Skin epidermis (tissue), 12 donors: ENCODE measurements around the gene MRGPRE.

Experiments used
- H3K27ac ChIP-seq, 21 experiments: fragments of 200-600 bp; sonication (generic) in 11 of 21; one replicate each; pipeline ENCODE4 v1.5.0; 2020; ENCODE audit warnings: mild to moderate bottlenecking in 3 of 21, inconsistent platforms in 2 of 21, moderate library complexity in 2 of 21
- H3K4me3 ChIP-seq, 7 experiments: fragments of 200-600 bp; sonication (generic) in 2 of 7; one replicate each; pipeline ENCODE4 v1.5.0; 2020; ENCODE audit warnings: inconsistent platforms in 2 of 7, mild to moderate bottlenecking in 2 of 7, moderate library complexity in 1 of 7

Gene MRGPRE

DNA sequence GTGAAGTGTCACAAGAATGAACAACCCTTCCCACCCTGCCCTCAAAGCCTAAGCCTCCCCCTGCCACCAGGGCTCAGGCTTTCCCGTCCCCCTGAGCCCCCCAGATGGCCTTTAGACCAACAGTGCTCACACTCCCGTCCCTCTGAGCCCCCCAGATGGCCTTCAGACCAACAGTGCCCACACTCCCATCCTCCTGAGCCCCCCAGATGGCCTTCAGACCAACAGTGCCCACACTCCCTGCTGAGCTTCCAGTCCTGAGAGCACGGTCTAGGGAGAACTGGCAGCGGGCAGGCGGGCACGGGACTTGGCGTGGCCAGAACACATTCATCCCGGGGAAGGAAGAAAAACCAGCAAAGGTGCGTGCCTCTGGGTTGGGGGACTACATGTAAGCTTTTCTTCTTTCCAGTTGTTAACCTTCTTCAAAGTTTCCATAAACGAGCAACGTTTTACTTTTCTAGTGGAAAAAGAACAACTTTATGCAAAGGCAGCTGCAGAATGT, 16.1 kb downstream of the MRGPRE start:
- H3K4me3 ChIP-seq, result no peak overlapping the region

DNA sequence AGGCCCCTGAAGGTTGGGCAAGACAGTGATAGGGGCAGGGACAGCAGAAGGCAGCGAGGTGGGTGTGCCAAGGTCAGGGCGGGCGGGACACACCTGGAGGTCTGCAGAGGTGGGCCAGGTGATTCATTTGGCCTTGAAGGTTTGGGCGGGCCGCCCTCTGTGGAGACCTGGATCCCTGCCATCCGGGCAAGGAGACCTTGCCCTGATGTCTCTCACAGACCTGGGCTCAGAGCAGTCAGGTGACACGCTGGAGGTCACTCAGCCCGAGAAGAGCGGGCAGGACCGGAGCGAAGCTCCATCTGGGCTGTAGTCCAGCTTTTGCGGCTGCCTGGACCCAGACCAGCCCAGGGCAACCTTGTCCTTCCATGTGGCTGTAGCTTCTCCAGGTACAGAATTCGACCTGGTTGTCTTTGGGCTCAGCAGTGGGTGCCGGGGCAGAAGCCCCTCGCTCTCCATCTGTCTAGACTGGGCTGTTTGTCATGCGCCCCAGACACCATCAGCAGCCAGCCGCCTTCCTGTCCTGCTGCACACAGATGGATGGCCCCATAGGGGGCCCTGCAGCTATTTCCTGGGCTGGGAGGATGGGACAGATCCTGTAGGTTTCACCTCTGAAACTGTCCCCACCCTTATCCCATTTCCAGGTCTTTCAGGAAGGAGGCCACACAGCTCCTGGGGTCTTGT, 16.7 kb downstream of the MRGPRE start:
- no peak overlapping the region for H3K4me3 ChIP-seq
- no peak overlapping the region for H3K27ac ChIP-seq

More for the DNA sequence above, 16.1 kb downstream of the MRGPRE start:
- H3K27ac ChIP-seq, result no peak overlapping the region

DNA sequence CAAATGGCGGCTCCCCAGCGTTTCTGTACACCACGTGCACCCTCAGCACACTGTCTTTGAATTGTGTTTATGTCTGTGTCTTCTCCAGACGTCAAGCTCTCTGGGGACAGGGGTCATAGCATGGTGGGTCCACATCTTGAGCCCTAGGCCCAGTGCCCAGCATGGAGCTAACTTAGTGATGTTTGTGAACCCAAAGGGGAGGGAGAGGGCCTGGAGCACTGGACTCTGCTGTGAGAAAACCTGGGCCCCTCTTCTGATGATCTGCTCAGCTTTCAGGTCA, 17.9 kb downstream of the MRGPRE start:
- H3K27ac ChIP-seq, result no peak overlapping the region
- no peak overlapping the region for H3K4me3 ChIP-seq

DNA sequence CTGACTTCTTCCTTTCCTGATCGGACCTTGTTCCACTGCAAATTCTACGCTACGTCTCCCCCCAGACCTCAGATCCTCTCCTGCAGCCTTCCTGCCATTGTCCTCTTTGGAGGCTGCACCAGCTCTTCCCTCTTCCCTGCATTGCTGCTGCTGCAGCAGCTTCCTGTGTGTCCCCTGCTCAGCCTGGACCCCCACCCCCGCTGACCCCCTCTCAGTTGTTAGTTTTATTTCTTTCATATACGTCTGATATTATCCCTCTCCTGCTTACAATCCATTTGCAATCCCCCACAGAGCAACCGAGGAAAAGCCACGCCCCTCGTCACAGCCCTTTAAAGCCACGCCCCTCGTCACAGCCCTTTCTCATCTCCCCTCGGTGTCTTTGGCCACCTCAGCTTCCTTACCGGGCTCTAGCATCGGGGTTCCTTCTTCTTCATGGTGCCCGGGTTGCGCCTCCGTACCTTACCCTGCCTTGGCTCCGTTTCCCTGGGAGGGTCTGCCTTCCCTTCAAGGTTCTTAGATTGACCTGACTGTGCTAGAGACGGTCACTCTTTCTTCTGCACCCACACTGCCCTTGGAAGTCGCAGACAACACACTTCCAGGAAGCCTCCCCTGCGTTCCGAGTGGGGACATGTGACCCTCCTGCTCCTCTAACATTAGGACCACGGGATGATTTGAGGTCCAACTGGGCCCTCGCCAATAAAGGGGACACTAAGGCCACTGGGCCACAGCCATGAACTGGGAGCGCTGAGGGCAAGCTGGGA, 18.4 kb downstream of the MRGPRE start:
- Histone ChIP-seq H3K27ac (no peak overlapping the region), H3K4me3 (no peak overlapping the region)

DNA sequence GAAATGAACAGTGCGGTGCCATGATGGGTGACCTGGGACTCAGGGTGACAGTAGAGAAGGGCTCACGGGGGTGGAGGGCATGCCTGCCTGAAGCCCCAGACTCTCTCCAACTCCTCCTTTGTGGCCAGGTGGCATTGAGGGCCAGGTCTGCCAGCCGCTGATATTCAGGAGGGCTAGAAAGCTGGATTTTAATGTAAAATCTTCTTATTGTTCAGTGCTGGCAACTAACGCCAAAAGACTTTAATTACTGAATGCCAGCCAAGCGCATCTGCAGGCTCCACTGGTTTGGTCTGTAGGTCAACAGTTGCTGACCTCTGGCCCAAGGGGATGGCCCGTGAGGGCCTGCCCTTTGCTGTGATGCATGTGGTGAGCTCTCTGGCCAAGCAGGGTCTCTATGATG, 23.9 kb downstream of the MRGPRE start:
- H3K27ac ChIP-seq, result no peak overlapping the region
- H3K4me3 ChIP-seq, result no peak overlapping the region

DNA sequence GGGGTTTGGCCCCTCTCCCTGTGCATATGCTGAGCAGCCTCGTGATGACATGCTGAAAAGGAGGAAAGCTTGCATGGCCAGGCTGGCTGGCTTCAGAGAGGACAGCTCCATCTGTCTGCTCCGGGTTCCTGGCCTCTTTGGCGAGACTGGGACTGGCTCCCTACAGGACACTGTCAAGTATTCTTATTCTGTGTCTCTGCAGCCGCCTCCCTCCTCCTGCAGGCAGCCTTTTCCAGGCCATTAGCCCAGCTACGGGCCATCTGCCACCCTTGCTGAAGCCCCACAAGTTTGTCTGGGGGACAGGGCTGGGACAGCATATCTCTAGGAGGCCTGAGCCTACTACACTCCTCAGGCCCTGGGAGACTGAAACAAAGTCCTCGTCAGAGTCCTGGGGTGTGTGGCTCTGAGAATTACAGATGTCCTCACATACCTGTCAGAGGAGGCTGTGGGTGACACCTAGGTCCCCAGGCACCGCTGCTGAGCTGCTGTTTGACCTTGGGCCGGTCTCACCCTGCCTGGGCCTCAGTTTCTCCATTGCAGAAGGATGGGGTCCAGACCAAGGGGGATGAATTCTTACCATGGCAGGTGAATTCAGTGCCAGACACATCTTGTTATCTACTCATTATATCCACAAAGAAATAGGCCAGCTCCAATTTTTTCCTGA, 24.6 kb downstream of the MRGPRE start:
- Histone ChIP-seq H3K27ac (no peak overlapping the region), H3K4me3 (no peak overlapping the region)

DNA sequence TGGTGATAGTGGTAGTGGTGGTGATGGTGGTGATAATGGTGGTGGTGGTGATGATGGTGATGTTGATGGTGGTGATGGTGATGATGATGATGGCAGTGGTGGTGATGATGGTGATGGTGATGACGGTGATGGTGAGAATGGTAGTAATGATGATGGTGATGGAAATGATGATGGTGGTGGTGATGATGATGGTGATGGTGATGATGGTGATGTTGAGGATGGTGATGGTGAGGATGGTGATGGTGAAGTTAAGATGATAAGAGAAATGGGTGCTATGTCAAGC, 25.4 kb downstream of the MRGPRE start:
- H3K27ac ChIP-seq, result no peak overlapping the region
- no peak overlapping the region for H3K4me3 ChIP-seq

DNA sequence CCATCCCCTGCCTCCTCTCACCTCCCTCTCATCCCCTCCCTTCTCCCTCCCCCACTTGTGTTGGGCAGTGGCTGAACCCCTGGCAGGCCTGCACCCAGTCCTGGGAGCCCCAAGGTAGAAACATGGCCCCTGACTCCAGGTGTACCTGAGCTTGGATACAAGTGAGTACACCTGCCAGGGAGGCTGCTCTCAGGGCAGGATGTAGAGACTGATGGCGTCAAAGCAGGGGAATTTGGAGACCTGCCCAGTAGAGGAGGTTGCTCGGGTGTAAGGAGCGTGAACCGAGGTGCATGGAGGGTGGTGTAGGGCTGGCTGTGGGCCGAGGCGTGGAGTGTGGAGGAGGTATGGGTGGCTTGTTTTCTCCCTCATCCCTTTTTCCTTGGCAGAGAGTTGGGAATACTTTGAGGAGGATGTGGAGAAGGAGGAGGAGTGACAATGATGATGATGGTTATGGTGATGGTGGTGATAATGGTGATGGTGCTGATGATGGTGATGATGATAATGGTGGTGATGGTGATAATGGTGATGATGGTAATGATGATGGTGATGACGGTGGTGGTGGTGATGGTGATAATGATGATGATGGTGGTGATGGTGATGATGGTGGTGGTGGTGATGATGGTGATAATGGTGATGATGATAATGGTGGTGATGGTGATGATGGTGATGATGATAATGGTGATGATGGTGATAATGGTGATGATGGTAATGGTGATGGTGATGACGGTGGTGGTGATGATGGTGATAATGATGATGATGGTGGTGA, 25.9 kb downstream of the MRGPRE start:
- no peak overlapping the region for H3K4me3 ChIP-seq
- H3K27ac ChIP-seq, result no peak overlapping the region

DNA sequence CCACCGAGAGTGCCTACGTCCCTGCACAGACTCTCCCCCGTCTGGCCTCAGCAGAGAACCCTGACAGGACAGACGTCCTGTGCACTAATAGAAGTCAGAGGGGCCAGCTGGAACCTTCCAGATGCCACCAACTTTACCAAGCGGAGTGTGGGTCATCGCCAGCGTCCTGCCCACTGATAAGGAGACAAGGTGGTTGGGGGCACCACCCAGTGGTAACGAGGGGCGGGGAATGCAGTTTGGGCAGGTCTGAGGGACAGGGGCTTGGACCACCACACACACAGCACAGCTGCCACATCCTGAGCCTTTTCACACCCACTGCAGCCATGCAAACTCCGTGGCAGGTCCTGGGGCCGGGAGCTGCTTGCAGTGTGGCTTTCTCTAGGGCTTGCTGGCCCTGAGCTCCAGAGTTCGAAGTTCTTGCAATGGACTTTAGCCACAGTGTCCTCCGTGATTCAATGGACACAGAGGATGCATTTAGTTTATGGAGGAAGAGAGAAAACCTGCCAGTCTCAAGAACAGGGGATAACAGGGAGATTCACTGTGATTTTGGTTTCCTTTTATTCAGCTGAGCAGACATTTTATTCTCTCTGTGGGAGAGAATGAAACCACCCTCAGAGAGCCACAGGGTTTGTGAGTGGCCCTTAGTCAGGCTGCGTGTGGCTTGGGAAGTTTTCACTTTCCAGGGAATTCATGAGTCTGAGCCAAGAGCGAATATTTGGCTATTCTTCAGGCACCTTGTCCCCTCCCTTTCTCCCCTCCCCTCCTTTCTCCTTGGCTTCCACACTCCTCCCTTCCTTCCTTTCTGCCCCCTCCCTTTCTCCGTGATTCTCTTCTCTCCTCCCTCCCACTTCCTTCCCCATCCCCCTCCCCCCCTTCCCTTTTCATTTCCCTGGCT, 26.7 kb downstream of the MRGPRE start:
- Histone ChIP-seq H3K27ac (no peak overlapping the region), H3K4me3 (no peak overlapping the region)

DNA sequence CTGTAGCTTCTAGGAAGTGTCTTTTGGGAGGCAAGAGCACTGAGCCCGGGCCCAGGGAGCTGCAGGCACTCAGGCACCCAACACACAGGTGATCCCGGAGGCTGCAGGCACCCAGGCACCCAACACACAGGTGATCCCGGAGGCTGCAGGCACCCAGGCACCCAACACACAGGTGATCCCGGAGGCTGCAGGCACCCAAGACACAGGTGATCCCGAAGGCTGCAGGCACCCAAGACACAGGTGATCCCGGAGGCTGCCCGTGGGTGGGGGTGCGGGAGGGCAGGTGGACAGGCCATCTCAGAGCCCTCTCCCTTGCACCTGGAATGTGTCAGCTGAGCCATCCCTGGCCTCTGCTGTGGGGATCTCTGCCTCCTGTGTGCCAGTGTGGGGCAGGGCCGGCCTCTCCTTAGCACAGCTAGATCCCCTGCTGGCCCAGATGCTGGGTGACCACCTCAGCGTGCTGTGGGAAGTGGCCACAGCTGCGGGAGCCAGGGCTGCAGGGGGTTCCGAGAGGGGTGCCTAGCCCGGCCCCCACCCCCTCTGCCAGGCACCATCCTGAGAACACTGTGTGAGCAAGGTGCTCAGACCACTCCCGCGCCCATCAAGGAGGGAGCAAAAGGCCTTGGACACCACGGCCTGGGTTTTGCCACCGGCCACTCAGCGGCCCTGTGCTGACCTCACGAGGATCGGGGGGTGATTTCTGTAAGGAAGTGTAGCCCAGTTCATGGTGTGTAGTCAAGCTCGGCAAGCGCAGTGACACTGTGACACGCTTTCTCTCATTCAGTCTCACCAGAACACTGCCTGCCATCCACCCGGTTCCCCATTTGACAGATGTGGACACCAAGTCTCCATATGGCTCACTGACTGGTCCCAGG, 27.8 kb downstream of the MRGPRE start:
- Histone ChIP-seq H3K27ac (no peak overlapping the region), H3K4me3 (no peak overlapping the region)

DNA sequence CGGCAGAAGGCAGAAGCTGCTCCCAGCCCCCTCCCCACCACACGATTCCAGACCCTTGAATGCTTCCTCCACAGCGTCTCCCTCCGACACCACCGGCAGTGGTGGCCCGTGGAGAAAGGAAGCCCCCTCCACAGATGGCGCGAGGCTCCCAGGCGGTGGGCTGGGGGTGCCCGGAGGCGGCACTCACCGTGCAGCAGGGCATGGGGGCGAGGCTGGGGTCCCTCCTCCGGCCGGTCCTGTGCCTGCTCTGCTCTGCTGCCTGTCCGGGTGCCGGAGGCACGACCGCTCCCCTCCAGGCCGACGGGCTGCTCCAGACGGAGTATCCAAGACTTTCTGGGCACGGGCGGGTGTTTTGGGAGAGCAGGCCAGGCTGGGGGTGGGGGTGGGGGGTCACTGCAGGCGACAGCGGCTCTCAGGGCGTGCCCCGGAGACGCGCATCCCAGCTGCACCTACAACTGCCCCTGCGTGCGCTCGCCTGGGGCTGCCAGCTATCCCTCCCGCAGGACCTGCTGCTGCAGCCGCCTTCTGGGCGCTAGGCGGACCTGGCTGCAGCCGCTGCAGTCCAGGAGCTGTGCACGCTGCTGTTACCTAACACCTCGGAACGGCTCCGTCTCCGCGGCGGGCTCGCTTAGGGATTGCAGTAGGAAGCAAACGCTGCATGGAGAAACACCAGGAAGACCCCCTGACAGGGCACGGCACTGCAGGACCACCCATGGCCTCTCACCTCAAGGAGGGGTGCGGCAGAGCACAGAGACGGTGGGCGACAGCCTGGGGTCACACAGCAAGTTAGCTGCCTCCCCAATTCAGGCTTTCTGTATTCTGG, 28.8 kb downstream of the MRGPRE start:
- H3K4me3 ChIP-seq, result no peak overlapping the region
- no peak overlapping the region for H3K27ac ChIP-seq

DNA sequence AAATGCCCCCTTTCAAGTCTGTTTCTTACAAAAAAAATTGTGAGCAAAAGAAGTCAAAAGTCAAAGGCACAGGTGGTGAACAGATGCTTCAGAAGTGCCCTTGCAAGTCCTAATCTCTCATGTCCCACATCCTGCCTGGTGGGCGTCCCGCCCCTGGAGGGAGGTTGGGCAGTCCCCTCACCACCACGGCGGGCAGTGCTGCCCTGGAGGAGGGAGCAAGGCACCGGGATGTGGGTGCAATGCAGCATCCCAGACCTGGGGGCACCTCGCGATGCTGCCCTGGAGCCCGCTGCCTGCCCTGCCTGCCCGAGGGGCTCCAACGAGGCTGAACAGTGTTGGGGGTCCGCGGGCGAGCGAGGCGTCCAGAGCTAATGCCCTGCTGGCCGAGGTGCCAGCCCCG, 29.5 kb downstream of the MRGPRE start:
- no peak overlapping the region for H3K4me3 ChIP-seq

DNA sequence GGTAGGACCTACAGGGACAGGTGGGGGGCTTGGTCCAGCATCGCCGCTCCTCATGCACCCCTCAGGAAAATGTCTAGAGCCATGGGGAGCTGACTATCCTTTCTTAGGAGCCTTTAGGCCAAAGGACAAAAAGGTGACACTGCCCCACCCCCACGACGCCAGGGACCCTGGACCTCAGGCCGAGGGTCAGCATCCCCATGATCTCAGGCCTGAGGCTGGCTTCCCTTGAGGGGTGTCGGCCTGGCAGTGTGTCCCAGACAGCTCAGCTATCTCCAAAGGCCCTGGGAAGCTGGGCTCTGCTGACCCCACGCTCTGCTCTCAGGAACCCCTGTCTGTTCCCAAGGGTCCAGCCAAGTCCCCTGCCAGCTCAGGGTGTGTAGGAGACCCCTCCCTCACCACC, 29.9 kb downstream of the MRGPRE start:
- Histone ChIP-seq H3K4me3 (no peak overlapping the region), H3K27ac (no peak overlapping the region)

More for the DNA sequence above, 29.5 kb downstream of the MRGPRE start:
- no peak overlapping the region for H3K27ac ChIP-seq

DNA sequence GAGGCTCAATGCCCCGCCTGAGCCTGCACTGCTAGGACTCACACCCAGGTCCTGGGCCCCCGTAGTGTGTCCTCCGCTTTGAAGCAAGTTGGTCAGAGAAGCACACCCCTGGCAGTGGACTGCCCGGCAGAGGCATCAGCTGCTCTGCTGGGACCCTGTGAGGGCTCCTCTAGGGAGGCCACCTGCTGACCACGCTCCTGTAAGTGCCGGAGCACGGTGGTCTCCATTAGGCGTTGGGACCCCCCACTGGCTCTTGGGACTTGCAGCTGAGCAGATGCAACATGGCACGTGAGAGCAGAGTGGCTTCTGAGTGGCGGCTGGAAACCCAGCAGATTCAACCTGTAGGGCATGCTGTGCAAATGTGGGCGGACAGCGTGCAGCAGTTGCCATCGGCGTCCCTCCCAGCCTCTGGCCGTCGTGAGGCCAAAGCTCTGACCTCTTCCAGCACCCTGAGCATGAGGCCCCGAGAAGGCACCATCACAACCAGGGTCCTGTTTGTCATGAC, 30.5 kb downstream of the MRGPRE start:
- H3K4me3 ChIP-seq, result no peak overlapping the region
- H3K27ac ChIP-seq, result no peak overlapping the region

DNA sequence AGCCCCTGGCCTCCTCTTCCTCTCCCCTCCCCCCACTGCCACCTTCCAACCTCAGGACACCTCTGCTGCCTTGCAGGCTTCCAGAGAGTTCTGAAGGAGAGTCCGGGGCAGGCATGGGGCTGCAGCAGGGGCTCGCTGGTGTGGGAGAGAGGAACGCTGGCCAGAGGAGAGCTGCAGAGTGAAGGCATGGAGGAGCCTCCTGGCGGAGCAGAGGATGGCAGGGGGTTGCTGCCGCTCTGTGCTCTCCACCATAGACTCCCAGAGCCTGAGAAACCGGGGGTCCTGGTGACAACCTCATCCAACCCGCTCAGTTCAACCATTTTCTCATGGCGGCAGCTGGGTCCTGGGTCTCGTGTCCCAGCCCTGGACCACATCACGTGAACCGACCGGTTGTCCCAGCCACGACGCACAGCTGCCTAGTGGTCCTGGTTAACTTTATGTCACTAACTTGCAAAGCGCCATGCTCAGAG, 31.1 kb downstream of the MRGPRE start:
- Histone ChIP-seq H3K27ac (no peak overlapping the region), H3K4me3 (no peak overlapping the region)

DNA sequence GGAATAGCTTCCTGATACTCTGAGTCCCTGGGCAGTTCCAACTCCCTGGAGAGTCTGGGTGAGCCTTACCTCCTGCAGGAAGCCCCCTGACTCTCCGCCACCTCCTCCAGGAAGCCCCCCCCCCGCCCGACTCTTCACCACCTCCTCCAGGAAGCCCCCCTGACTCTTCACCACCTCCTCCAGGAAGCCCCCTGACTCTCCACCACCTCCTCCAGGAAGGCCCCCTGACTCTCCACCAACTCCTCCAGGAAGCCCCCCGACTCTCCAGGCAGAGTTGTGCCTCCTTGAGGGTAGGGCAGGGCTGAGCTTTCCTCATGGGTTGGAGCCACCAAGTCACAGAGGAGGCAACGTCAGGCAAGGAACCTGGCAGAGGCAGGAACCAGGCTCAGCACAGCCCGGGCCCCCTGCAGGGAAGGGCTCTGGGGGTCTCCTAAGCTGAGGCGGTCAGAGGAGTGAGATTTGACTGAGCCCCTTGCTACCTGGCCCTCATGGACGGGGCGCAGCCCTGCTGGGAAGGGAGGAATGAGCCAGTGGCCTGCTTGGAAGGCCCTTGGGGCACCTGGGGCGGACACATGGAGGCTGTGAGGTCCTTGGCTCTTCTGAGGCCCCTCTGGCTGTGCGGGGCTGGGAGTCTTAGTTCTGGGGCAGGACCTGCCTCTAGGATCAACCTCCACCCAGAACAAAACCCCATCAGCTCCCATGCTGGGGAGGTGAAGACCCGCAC, 31.7 kb downstream of the MRGPRE start:
- H3K27ac ChIP-seq, result no peak overlapping the region
- H3K4me3 ChIP-seq, result no peak overlapping the region
